DOHH2 (cell line): ENCODE measurements around the gene PPP4R1.

ENCODE experiments used
- CTCF ChIP-seq: fragments of 200-600 bp; sonication (generic); IDR thresholded peaks from one replicate; pipeline ENCODE4 v1.5.1; 2014; ENCODE audit warnings: antibody characterized with exemption, mild to moderate bottlenecking, low read depth, low read length; ENCODE audit not compliant: poor library complexity, severe bottlenecking
- EZH2phosphoT487 ChIP-seq: fragments of 200-600 bp; sonication (generic); IDR thresholded peaks from 2 replicates; pipeline ENCODE4 v1.6.1; 2017; ENCODE audit warnings: borderline replicate concordance, mild to moderate bottlenecking, antibody characterized with exemption, low read length, moderate library complexity, mixed read lengths

- TF ChIP-seq CTCF = no peak
- no peak for TF ChIP-seq EZH2phosphoT487
Measured at GRCh38 chr18:9628984-9629383, 14.6 kb upstream of the PPP4R1 start.
